OCI-LY7 (cell line): ENCODE data around the gene P4HTM. TPM values are rescaled to one million over a fixed set of nuclear protein-coding genes. Genes with fewer than 3 reads are reported as not detected.

ENCODE experiments used
- BruUV-seq: library from RNA; stranded (reverse); fragments of 400-500 nt; replicated peaks from 2 replicates; lab custom pipeline; 2021; lab: Mats Ljungman, UMichigan
- CTCF ChIA-PET: fragments of 300-600 bp; sonication (Branson Sonifier 250); formaldehyde crosslinking; loops from one replicate; lab custom pipeline; 2022; ENCODE audit warnings: antibody characterized with exemption; ENCODE audit not compliant: unreplicated experiment; lab: Charles Lee
- POLR2A ChIA-PET: fragments of 300-600 bp; sonication (Branson Sonifier 250); formaldehyde crosslinking; loops from one replicate; lab custom pipeline; 2022; ENCODE audit warnings: antibody characterized with exemption; lab: Charles Lee
- DNase-seq: peaks from one replicate; pipeline ENCODE4 v3.0.0-alpha.2; 2015; ENCODE audit warnings: low spot score
- H2AFZ ChIP-seq: fragments of 200-600 bp; sonication (generic), shearing (Covaris generic); 2 replicates; pipeline ENCODE4 v1.6.1; 2014; ENCODE audit warnings: mild to moderate bottlenecking, antibody characterized with exemption, low read length, moderate library complexity
- H3K27ac ChIP-seq: fragments of 200-600 bp; sonication (generic); 2 replicates; pipeline ENCODE4 v1.5.1; 2014; ENCODE audit warnings: mixed run types, low read depth, mild to moderate bottlenecking, moderate library complexity, low read length, inconsistent platforms; ENCODE audit not compliant: poor library complexity, severe bottlenecking
- H3K36me3 ChIP-seq: fragments of 200-600 bp; sonication (generic); 2 replicates; pipeline ENCODE4 v1.6.1; 2014; ENCODE audit warnings: mild to moderate bottlenecking, antibody characterized with exemption, low read length, moderate library complexity, mixed read lengths; ENCODE audit not compliant: insufficient read depth
- H3K4me1 ChIP-seq: fragments of 200-600 bp; sonication (generic); 2 replicates; pipeline ENCODE4 v1.5.1; 2014; ENCODE audit warnings: mild to moderate bottlenecking, low read length; ENCODE audit not compliant: insufficient read depth, poor library complexity, severe bottlenecking
- H3K4me2 ChIP-seq: fragments of 200-600 bp; sonication (generic); 2 replicates; pipeline ENCODE4 v1.6.1; 2014; ENCODE audit warnings: mild to moderate bottlenecking, low read length
- H3K4me3 ChIP-seq: fragments of 200-600 bp; sonication (generic); 2 replicates; pipeline ENCODE4 v1.5.1; 2014; ENCODE audit warnings: mild to moderate bottlenecking, low read depth, low read length; ENCODE audit not compliant: poor library complexity, severe bottlenecking
- H3K79me2 ChIP-seq: fragments of 200-600 bp; sonication (generic); 2 replicates; pipeline ENCODE4 v1.6.1; 2016; ENCODE audit warnings: low read depth, mild to moderate bottlenecking, low read length, moderate library complexity, mixed read lengths; ENCODE audit not compliant: insufficient read depth
- H3K9me2 ChIP-seq: fragments of 200-600 bp; sonication (generic); 2 replicates; pipeline ENCODE4 v1.6.1; 2016; ENCODE audit warnings: mild to moderate bottlenecking, low read length, mixed read lengths; ENCODE audit not compliant: insufficient read depth
- H3K9me3 ChIP-seq: fragments of 200-600 bp; sonication (generic); 2 replicates; pipeline ENCODE4 v1.6.1; 2014; ENCODE audit warnings: mild to moderate bottlenecking, mixed run types, low read length, mixed read lengths
- H4K20me1 ChIP-seq: fragments of 200-600 bp; sonication (generic); 2 replicates; pipeline ENCODE4 v1.6.1; 2014; ENCODE audit warnings: mild to moderate bottlenecking, antibody characterized with exemption, low read length, moderate library complexity, mixed read lengths; ENCODE audit not compliant: insufficient read depth
- CTCF ChIP-seq: fragments of 200-600 bp; sonication (generic); conservative IDR thresholded peaks from 2 replicates; pipeline ENCODE4 v1.5.1; 2014; ENCODE audit warnings: mild to moderate bottlenecking, antibody characterized with exemption, low read length, moderate library complexity, mixed read lengths
- EZH2phosphoT487 ChIP-seq: fragments of 200-600 bp; sonication (generic); IDR thresholded peaks from 2 replicates; pipeline ENCODE4 v1.6.1; 2018; ENCODE audit warnings: low read depth, borderline replicate concordance, mild to moderate bottlenecking, mixed run types, antibody characterized with exemption, low read length, moderate library complexity, mixed read lengths
- intact Hi-C: fragments of 100-400 bp; cut with micrococcal nuclease; formaldehyde crosslinking; loops from one replicate; pipeline ENCODE4 v1.10.0; 2022; ENCODE audit not compliant: unreplicated experiment
- total RNA-seq, 2 experiments: library from RNA; depleted of rRNA in 1 of 2; stranded (reverse); fragments of >200 nt in 1 of 2; shearing (Covaris generic) in 1 of 2; gene quantifications; 2 replicates each; pipeline ENCODE4 v1.2.3, GENCODE V29; 2014 to 2022

The P4HTM gene
- total RNA-seq, 2 experiments from 2014 or later: 36.9 to 45.3 TPM

DNA sequence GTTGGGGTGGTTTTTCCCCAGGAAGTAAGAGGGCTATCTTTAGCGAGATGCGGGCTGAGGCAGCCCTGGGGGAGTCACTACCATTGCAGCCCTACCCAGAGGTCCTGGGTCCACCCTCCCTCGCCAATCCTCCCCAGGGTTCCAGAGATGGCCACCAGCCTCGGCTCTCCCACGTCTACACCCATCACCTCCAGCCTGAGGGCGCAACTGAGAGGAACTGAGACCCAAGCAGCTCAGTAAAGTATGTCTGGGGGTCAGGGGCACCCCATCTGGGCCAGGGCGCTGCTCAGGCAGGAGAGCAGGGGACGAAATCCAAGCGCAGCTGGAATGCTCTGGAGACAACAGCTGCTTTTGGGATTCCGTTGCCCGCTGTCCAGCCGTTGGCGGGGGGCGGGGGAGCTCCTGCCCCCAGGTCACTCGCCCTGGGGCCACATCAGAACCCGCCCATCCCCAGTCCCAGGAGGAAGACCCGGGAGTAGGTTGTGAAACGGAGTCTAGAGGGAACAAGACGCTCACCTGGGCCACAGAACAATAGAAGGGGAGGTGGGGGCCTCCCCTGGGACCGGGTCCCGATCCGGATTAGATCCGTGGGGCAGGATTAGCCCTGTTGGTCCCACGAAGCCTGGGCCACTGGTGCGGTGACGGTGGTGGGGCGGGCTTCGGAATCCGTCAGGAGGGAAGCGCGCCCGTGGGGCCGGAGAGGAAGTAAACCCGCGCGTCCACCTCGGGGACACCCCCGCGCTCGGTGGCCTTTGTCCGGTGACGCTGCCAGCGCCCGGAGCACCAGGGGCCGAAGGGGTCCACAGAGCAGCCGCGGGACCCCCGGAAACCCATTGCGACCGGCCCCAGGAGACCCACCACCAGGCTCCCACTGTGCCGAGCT, 30.5 kb downstream of the P4HTM start:
- Histone ChIP-seq H4K20me1 (0 out of 2 replicates have a peak, but pooled peaks cover 4% of the 10 kb centered on the region), H3K4me2 (peak overlapping the region; percentile 90), H3K36me3 (peaks cover 47% of the 10 kb centered on the region), H3K4me1 (peaks cover 50% of the 10 kb centered on the region), H3K27ac (peak overlapping the region; percentile 93), H2AFZ (no peak overlapping the region), H3K9me2 (no peaks in the 10 kb centered on the region), H3K4me3 (peak overlapping the region; percentile 80), H3K79me2 (peaks cover 41% of the 10 kb centered on the region; the same call in 1 of the 2 replicates), H3K9me3 (no peaks in the 10 kb centered on the region)
- ChIA-PET CTCF (no interaction called here), POLR2A (interaction anchor here (0.6 to 4.4 kb wide), 9 partner anchors 9 to 319 kb away, joined by 3 to 42 read pairs (median 4); partner anchors contain the start of genes IMPDH2, USP4 and WDR6)
- TSS peak; percentile 70 for BruUV-seq
- intact Hi-C loops: loop anchor here (1.0 to 5.0 kb wide), 4 partner anchors 32 to 782 kb away; partner anchors contain the start of genes APEH, INKA1 and QRICH1
- DNase-seq: peak; percentile 71
- TF ChIP-seq EZH2phosphoT487: no peak
- peak; percentile 39; the same call in 1 of the 2 replicates for TF ChIP-seq CTCF

DNA sequence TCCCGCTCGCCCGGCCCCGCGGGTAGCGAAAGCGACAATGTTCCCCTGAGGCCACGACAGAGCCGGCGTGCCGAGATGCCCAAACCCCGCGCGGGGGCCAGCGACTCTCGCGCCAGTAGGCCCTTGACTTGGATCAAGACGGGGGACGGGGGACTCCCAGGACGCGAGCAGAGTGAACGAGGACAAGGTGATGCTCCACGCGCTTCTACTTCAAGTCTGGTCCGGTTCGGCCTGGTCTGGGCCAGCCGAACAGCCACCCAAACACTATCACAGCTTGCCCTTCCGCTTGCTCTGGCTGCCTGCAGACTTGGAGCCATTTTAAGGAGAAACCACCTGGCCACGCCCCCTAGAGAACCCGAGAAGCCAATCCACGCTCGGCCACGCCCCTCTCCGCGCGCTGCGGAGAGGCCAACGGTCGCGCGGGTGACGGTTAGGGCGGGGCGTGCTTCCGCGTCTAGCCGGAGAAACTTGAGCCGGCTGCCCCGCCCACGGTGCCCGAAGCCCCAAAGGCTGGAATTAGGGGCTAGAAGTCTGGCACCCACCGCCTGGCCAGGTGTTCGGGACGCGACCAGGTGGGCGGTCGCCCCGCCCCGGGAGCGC, 31.3 kb downstream of the P4HTM start:
- Histone ChIP-seq H3K36me3 (peaks cover 47% of the 10 kb centered on the region), H3K4me1 (peaks cover 57% of the 10 kb centered on the region), H3K9me2 (no peaks in the 10 kb centered on the region), H3K27ac (peak overlapping the region; percentile 93), H4K20me1 (0 out of 2 replicates have a peak, but pooled peaks cover 4% of the 10 kb centered on the region), H3K4me2 (peak overlapping the region; percentile 90), H3K9me3 (no peaks in the 10 kb centered on the region), H2AFZ (no peak overlapping the region), H3K4me3 (peak overlapping the region; percentile 80), H3K79me2 (peaks cover 41% of the 10 kb centered on the region; the same call in 1 of the 2 replicates)
- TF ChIP-seq EZH2phosphoT487: no peak
- TF ChIP-seq CTCF: no peak
- BruUV-seq: no TSS peak
- intact Hi-C loops: loop anchor here (1.0 to 5.0 kb wide), 4 partner anchors 33 to 781 kb away; partner anchors contain the start of genes APEH, INKA1 and QRICH1
- DNase-seq: peak; percentile 99
- POLR2A ChIA-PET: interaction anchor here (0.9 to 4.4 kb wide), 5 partner anchors 11 to 71 kb away, joined by 3 to 42 read pairs (median 4); partner anchors contain the start of genes P4HTM, QRICH1 and WDR6
- CTCF ChIA-PET: interaction anchor here (0.6 kb wide), 1 partner anchor 733 kb away, joined by 3 read pairs; no protein-coding TSS in a partner anchor
